HuH-7 (cell line): Measurements from ENCODE around the gene TCEANC2.
A peak's percentile ranks its signal among the peaks of the same experiment; 100 is the strongest.
"Not testable (repeated sequence)": the region's sequence is repeated elsewhere in the genome, so short reads cannot be mapped to it uniquely, and the experiment has no call there.

Source experiments
- DNase-seq: peaks from one replicate; pipeline ENCODE4 v3.0.0; 2011; ENCODE audit warnings: low spot score

TCEANC2 gene

DNA sequence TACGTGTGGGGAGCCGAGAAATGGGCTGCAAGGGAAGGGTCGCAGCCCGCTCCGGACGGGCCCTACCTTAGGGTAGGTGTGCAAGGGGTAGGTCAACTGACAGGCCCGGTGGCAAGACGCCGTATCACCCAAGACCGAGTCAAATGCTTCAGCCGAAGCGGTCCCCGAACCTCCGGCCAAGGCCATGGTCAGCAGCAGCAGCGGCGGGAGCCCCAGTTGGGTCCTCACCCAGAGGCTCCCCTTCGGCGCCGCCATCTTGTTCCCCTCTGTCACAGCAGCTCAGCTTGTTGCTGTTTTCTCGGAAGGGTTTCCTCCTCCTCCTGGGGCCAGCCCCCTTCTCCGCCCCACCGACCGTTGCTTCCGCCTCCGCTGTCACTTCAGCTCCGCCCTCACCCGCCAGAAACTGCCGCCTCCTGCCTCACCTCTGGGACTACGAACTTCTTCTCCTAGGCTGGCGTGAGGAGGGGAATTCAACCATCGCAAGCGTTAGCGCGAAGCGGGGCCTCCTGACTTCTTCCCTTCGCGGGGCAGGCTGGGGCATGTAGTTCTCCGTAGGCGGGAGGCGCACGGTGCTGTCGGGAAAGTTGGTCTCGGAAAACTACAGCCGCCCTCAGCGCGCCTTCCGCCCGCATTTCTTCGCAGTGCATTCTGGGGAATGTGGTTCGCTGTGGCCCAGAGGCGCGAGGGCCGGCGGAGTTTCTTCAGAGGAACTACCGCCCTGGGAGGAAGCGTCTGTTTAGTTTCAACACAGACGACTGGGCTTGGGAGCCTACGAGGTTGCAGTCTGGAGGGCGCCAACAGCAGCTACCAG, at the start of gene TCEANC2, which contains the start of gene TMEM59:
Gene TCEANC2 (plus strand): TSS at position 675 of the 811 bp plus-strand sequence. CDS start 815 bp downstream, outside the sequence.
Gene TMEM59 (minus strand): TSS at position 271 of the 811 bp plus-strand sequence. CDS start 16 bp downstream, at position 255.
- DNase-seq = peak; percentile 72

DNA sequence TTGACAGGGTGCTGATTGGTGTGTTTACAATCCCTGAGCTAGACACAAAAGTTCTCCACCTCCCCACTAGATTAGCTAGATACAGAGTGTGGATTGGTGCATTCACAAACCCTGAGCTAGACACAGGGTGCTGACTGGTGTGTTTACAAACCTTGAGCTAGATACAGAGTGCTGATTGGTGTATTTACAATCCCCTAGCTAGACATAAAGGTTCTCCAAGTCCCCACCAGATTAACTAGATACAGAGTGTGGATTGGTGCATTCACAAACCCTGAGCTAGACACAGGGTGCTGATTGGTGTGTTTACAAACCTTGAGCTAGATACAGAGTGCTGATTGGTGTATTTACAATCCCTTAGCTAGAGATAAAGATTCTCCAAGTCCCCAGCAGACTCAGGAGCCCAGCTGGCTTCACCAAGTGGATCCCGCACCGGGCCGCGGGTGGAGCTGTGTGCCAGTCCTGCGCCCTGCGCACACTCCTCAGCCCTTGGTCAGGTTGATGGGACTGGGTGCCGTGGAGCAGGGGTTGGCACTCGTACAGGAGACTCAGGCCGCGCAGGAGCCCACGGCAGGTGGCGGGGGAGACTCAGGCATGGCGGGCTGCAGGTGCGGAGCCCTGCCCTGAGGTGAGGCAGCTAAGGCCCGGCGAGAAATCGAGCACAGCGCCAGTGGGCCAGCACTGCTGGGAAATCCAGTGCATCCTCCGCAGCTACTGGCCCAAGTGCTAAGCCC, 49.5 kb upstream of the TCEANC2 start:
- DNase-seq = not testable (repeated sequence)

DNA sequence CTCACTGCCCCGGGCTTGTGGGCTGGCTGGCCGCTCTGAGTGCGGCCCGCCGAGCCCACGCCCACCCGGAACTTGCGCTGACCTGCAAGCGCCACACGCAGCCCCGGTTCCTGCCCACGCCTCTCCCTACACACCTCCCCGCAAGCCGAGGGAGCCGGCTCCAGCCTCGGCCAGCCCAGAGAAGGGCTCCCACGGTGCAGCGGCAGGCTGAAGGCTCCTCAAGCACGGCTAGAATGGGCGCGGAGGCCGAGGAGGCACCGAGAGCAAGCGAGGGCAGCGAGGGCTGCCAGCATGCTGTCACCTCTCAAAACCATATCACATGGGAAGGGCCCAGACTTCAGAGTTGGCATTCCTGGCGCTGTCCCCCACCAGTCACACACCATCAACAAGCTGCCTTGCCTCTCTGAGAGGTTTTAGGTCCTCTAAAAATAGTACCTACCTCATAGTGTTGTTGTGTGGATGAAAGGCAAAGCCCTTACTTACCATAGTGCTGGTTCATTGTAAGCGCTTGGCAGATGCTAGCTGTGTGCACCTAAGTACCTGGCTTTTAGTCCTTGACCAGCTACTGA, 48.8 kb upstream of the TCEANC2 start:
- DNase-seq = no peak

DNA sequence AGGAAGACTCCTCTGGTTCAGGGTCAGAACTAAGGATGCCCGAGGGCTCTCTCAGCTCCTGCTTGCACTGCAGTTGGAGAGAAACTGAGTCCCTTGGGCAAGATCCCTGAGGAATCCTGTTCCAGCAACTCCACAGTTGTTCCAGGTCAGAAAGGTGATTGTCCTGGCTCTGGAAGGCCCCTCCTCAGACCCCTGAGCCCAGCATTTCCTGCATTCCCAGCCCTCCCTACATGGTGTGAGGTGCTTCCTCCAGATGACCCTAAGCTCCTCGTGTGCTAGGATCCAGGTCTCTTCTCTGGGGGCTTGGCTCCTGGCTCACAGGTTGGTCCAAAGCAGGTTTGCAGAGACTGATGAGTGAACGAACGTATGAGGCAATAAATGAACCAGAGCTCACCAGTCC, 46.9 kb upstream of the TCEANC2 start:
- DNase-seq = no peak

DNA sequence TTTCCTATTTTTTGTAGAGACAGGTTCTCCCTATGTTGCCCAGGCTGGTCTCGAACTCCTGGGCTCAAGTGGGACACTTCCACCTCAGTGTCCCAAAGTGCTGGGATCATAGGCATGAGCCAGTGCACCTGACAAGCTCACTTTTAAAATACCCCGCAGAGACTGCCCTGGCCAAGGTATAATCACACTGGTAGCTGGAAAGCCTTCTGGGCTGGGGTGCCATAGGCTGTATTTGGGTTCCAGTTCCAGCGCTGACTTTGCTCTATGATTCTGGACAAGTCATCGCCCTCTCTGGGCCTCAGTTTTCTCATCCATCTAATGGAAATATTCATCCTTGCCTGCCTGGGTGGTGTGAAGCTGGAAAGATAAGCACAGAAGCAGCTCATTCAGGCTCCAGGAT, 45.8 kb upstream of the TCEANC2 start:
- DNase-seq = no peak

DNA sequence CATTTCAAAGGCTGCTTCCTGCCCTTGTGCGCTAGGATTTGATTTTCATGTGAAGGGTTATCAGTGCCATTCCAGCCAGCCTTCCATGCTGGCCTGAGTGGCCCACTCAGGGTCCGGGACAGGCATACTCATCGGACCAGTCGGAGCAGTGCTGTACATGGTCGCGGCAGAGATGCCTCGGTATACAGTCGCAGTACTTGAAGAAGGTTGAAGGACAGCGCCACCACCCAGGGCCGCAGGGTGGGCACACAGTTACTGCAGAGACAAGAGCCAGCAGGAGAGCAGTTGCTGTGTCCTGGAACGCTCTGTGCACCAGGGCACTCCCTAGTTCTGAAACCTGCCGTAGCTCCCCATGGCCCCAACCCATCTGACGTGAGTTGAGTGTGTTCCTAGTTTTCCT, 44.5 kb upstream of the TCEANC2 start:
- DNase-seq = no peak

DNA sequence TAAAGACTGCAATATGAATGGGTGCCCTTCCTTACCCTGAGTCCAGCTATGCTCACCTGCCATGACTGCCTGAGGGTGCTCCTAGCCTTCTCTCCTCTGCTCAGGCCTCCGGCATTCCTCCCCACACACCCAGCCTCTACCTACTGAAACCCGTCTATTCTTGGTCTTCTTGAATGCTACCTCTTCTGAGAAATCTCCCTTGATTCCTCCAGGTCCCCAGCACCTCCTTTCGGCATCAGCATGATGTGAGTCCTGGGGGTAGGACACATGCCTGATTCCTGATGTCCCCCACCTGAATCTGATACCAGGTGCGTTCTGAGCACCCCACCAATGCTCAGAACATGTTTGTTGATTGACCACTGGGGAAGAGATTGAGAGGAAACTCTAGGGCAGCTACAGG, 44.0 kb upstream of the TCEANC2 start:
- DNase-seq = no peak

DNA sequence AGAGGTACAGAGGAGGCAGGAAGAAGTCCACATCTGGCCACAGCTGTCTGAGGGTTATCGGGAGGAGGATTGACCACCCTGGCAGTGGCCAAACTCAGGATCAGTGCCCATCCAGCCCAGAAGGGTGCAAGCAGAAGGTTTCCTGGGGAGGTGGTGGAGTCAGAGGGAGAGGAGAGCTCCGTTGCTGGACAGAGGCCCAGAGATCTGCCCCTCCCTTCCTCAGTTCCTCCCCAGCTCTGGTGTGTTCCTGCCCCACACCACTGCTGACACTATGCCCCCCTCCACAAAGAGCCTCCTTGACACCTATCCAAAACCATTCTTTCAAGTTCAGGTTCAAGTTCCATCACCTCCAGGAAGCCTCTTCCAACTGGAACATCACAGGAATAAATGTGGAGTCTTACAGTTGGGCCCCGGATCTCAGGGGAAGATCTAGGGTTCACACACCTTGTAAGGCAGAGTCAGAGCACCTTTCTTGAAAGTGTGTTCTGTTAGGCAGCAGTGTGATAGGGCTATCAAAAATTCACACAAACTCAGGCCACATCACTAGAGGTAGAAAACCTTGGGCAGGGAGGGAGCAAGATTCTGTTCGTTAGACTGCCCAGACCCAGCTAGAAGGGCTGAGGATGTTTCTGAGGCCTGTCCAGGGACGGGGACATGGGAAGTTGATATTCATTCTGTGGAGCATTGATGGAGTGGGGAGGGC, 42.8 kb upstream of the TCEANC2 start:
- DNase-seq = no peak

DNA sequence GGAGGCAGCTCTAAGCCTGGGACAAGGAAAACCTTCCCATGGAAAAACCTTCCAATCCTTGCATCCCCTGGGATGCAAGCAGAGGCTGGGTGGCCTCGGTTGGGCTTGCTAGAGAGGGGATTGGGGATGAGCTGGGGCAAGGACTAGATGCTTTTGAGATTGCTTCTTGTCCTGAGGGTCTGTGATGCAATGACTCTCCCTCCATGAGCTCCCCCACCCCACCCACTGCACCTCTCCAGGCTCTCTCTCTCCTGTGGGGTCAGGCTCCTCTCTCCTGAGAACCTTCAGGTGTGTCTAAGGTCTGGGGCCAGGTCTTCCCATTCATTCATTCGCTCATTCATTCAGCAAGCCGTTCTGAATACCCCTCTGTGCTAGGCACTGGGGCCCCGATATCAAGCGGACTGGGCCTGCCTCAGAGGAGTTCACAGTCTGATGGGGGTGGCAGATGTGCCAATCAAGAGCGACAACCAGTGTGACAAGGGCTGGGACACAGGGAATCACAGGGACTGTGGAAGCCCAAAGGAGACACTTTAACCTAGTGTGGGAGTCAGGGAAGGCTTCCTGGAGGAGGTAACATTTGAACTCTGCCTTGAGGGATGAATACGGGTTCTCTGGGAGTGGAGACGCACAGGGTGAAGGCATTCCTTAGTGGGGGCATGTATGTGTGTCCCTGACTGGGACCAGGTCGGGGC, 41.9 kb upstream of the TCEANC2 start:
- DNase-seq = no peak

DNA sequence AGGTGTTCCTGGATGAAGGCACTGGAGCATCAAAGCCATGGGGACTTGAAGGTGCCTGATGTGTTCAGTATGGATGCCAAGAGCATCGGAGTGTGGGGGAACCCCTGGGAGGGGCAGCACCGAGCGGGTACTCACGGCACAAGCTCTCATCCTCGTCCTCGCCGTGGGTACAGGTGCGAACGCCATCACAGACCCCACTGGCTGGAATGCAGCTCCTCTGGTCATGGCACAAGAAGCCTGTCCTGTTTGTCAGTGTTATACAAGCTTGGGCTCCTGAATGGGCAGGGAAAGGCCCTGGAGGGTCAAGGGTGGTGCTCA, 41.4 kb upstream of the TCEANC2 start:
- DNase-seq = no peak

DNA sequence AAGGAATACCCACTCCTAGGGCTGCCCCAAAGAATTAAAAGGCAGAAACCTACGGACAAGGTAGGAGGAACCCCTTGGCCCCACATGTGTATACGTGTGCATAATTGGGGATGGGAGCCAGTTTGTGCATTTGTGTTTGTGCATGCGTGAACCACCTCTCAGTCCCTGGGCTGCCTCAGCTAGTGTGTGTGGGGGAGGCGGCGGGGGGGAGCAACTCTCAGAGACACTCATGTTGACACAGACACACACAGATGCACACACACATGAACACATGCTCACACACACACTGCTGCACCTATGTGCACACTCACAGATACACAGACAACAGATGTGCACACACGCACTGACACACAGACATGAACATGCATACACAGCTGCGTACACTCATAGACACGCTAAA, 40.5 kb upstream of the TCEANC2 start:
- no peak for DNase-seq

DNA sequence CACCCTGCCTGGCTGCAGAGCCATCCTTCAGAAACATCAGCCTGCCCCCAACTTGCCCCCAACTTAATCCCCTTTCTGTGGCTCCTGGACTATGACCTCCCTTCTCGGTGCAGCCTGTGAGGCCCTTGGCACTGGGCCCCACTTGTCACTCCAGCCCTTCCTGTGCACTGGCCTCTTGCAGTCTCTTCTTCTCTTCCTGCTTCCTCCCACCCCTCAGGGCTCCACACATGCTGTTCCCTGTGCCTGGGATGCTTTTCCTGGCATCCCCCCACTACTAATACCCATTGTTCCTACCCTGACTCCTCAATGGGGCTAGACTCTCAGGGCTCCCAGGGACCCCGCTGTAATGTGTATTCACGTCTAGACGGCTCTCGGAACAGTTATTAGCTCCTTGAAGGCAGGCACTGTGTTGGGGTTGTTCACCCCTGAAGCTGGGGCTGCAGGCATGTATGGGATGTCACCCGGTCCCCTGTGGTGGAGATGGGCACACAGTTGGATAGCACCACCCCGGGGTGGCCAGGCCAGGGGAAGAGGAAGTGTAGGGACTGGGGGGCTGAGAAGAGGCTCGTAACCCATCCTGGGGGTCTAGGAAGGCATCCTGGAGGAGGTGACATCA, 39.9 kb upstream of the TCEANC2 start:
- DNase-seq = no peak

DNA sequence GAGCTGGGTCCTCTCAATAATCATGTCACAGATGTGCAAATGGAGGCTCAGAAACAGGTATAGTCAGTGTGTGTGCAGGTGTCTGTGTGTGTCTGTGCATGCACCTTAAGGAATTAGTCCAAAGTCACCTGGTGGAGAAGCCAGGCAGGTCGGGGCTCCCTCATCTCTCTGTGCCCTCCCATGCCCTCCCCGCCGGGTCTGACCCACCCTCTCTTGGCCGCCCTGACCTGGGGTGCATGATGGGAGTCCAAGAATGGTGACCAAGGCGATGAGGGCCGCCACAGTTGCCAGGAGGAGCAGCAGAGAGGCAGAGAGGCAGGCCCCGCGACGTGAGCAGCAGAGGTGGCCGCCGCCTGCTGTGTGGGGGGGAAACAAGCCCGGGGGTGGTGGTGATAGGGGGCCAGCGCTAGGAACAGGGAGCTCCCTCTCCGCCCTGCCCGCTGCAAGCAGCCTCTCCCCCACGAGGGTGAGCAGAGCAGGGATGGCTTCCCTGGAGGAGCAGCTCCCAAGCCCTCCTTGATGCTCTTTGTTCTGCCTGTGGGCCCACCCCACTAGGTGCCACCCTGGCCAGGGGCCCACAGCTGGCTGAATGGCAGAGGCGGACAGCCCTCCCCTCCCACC, 39.3 kb upstream of the TCEANC2 start:
- DNase-seq = no peak

DNA sequence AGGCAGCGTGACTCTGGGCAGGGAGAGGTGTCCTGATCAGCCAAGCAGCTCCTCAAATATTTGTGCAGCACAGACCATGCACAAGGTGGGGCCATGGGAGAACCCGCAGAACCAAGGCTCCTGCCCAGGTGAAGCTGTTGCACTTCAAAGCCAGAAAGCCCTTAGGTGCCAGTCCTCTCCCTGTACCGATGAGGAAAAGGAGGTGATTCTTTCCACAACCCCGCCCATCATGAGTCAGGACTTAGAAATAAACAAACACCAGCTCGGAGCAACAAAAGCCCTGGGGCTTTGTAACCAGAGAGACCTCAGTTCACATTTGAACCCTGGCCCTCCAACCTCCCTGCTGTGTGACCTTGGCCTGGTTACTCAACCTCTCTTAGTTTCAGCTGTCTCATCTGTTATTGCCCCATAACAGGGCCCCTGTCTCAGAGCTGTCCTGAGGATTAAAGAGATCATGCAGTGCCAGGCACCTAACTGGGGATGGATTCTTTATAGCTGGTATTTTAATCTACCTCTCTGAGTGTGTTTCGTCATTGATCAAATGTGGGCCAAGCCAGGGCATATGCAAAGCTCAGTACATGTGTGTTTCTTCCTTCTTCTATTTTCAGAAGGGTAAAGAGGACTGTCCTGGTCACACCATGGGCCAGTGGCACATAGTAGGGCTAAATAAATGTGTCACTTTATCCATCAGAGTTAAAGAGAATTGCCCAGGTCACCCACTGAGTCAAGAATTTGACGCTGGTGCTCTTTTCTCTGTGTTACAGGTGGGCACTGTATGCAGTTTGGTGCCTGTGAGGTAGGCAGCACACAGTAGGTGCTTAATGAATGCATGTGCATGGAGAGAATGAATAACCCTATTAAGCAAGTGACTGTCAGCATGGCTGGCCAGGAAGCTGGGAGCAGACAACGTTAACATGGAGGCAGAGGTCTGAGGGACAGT, 36.8 kb upstream of the TCEANC2 start:
- DNase-seq = peak; percentile 81

DNA sequence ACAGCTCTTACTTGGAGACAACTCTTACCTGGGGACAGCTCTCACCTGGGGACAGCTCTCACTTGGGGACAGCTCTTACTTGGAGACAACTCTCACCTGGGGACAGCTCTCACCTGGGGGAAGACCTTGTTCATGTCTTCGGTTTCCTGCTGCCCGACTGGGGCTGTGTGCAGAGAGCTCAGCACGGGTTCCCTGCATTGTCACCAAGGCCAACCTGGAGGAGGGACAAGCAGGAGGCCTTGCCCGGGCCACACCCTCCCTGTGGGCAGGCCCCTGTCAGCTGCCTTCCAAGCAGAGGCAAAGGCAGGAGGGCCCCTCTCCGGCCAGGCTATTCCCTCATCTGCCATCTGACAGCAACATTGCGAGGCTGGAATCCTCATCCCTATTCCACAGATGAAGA, 35.4 kb upstream of the TCEANC2 start, which contains the start of gene LDLRAD1:
Gene LDLRAD1 (minus strand): TSS at position 208 of the 400 bp plus-strand sequence. CDS start 74 bp downstream, at position 134.
- DNase-seq = no peak

DNA sequence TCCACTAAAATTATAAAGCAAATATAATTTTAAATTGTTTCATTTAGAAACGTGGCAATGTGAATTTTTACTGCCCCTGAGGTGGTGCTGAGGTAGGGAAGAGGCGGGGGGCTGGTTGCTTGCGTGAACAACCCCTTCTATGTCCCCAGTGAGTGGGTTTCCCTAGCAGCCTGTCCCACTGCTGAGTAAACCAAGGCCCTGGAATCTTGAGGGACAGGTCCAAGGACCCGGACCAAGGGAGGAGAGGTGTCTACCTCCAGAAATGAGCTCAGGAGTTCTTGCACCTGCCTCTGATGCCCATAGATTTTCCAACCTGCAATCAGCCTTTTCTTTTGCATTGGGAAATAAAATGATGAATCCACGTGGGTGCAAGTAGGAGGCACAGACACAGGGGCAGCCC, 34.8 kb upstream of the TCEANC2 start:
- DNase-seq = no peak

DNA sequence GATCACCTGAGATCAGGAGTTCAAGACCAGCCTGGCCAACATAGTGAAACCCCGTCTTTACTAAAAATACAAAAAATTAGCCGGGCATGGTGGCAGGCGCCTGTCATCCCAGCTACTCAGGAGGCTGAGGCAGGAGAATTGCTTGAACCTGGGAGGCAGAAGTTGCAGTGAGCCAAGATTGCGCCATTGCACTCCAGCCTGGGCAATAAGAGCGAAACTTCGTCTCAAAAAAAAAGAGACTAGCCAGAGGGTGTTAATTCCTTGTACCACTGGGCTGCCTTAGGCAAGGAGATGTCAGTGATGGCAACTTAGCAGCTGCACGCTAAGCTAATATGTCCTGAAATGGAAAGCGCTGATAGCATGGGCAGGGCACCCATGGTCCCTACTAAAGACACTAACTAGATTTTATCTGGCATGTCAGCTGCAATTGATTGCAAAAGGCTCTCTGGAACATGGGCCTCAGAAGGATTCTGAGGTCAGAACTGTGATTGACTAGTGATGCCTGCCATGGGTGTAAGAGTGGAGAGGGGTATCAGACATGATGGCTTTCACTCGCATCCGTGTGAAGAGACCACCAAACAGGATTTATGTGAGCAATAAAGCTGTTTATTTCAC, 33.7 kb upstream of the TCEANC2 start:
- DNase-seq = not testable (repeated sequence)

DNA sequence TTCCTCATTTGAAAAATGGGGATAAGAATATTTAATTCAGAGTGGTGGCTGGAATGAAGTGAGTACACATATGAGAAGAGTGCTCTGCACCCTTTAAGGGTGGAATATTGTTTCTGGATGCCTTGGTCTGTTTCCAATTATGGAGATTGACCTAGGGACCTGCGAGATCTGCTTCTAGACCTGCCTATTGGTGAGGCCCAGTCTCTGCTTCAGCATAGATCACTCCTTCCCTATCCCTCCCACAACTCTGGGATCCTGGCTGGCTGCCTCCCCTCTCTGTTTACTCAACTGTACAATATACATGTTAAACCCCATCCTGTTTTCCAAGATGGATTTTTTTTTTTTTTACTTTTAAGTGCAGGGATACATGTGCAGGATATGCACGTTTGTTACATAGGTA, 29.1 kb upstream of the TCEANC2 start:
- DNase-seq = no peak

DNA sequence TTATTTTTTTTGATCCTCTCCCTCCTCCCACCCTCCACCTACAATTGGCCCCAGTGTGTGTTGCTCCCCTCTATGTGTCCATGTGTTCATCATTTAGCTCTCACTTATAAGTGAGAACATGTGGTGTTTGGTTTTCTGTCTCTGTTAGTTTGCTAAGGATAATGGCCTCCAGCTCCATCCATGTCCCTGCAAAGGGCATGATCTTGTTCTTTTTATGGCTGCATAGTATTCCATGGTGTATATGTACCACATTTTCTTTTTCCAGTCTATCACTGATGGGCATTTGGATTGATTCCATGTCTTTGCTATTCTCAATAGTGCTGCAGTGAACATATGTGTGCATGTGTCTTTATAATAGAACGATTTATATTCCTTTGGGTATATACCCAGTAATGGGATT, 28.6 kb upstream of the TCEANC2 start:
- not testable (repeated sequence) for DNase-seq
